ENCODE measurements around the gene PLEKHG4B. TPM values are rescaled to one million over a fixed set of nuclear protein-coding genes. Genes with fewer than 3 reads are reported as not detected.
"Not testable (repeated sequence)": the region's sequence is repeated elsewhere in the genome, so short reads cannot be mapped to it uniquely, and the experiment has no call there.

PLEKHG4B gene
- total and polyA plus RNA-seq, 4 experiments from 2014 or later, result not detected

GRCh38 chr5:53381-54174, 38.4 kb upstream of the PLEKHG4B start:
- CTCF ChIA-PET (ENCODE audit: partially characterized antibody), result no interaction called here
- no peak for DNase-seq
- no peaks in the 10 kb centered on the region for H3K9me3 ChIP-seq (ENCODE audit: control insufficient read depth in 1 of 2, low read length in 2 of 2)
- Mint-ChIP-seq H3K27me3 (peaks cover 33 to 35% of the 10 kb centered on the region in 2 donors), H3K4me3 (peak overlapping the region in 6 of 8 donors; percentile 36 to 66 (median 55)), H3K27ac (no peak overlapping the region), H3K36me3 (no peaks in the 10 kb centered on the region), H3K9me3 (peaks cover 2 to 13% (median 5%) of the 10 kb centered on the region in 8 donors), H3K4me1 (no peaks in the 10 kb centered on the region)
- no peak overlapping the region for H3K27ac ChIP-seq (ENCODE audit: low read depth, low read length)
- peaks cover 4% of the 10 kb centered on the region for H3K27me3 ChIP-seq (ENCODE audit: insufficient read depth, low read length)
- no peaks in the 10 kb centered on the region for H3K36me3 ChIP-seq (ENCODE audit: insufficient read depth, low read length)
- intact Hi-C loops (cut with micrococcal nuclease), result no loop called here
- H3K4me3 ChIP-seq (ENCODE audit: low read length in 2 of 2), result peak overlapping the region in 1 of 2 donors; percentile 9
- peaks cover 5% of the 10 kb centered on the region for H3K4me1 ChIP-seq (ENCODE audit: insufficient read depth, low read length)
- POLR2A ChIA-PET (ENCODE audit: partially characterized antibody), result no interaction called here

DNA sequence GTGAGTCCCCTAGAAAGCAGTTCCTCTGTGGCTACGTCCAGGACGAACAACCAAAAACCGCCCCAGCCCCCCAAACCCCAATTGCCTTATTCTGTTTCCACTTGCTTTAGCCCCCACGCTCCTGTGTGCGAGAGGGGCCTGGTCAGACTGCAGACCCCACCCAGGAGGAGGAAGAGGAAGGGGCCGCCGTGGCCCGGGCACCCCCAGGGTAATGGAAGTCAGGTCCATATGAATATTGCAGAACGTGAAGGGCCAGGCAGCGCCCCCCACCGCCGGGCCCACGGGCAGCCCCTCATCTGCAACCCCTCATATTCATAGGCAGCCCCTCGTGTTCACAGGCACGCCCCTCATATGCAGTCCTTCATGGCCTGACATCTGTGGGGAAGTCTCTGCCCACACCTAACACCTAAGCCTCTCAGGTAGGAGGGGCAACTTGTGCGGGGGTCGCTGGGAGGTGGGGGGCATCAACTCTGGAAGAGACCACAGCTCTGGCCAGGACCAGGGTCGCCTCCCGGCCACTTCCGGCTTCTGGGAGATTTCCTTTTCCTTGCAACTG, 37.7 kb upstream of the PLEKHG4B start:
- intact Hi-C loops (cut with micrococcal nuclease), result no loop called here
- H3K27ac ChIP-seq (ENCODE audit: low read depth, low read length), result no peak overlapping the region

GRCh38 chr5:54876-55569, 36.9 kb upstream of the PLEKHG4B start:
- H3K4me3 ChIP-seq (ENCODE audit: low read length in 2 of 2), result no peak overlapping the region
- H3K4me1 ChIP-seq (ENCODE audit: insufficient read depth, low read length), result peaks cover 5% of the 10 kb centered on the region
- no peak overlapping the region for H3K27ac ChIP-seq (ENCODE audit: low read depth, low read length)
- peaks cover 4% of the 10 kb centered on the region for H3K27me3 ChIP-seq (ENCODE audit: insufficient read depth, low read length)
- H3K9me3 Mint-ChIP-seq, result peaks cover 4 to 13% (median 6%) of the 10 kb centered on the region in 8 donors
- H3K36me3 ChIP-seq (ENCODE audit: insufficient read depth, low read length), result no peaks in the 10 kb centered on the region
- H3K27ac Mint-ChIP-seq, result no peak overlapping the region
- intact Hi-C loops (cut with micrococcal nuclease), result no loop called here
- ChIA-PET POLR2A (ENCODE audit: partially characterized antibody) (no interaction called here), CTCF (ENCODE audit: partially characterized antibody) (no interaction called here)
- H3K9me3 ChIP-seq (ENCODE audit: control insufficient read depth in 1 of 2, low read length in 2 of 2), result no peaks in the 10 kb centered on the region
- no peaks in the 10 kb centered on the region for H3K36me3 Mint-ChIP-seq
- no peak for DNase-seq
- peaks cover 31 to 39% of the 10 kb centered on the region in 2 donors for H3K27me3 Mint-ChIP-seq
- H3K4me3 Mint-ChIP-seq, result peak overlapping the region in 6 of 8 donors; percentile 25 to 62 (median 53)
- no peaks in the 10 kb centered on the region for H3K4me1 Mint-ChIP-seq

More for the DNA sequence above, 37.7 kb upstream of the PLEKHG4B start:
- Histone ChIP-seq H3K4me1 (ENCODE audit: insufficient read depth, low read length) (peaks cover 5% of the 10 kb centered on the region), H3K9me3 (ENCODE audit: control insufficient read depth in 1 of 2, low read length in 2 of 2) (no peaks in the 10 kb centered on the region), H3K36me3 (ENCODE audit: insufficient read depth, low read length) (no peaks in the 10 kb centered on the region), H3K4me3 (ENCODE audit: low read length in 2 of 2) (peak overlapping the region in 1 of 2 donors; percentile 9), H3K27me3 (ENCODE audit: insufficient read depth, low read length) (peaks cover 4% of the 10 kb centered on the region)
- H3K27ac Mint-ChIP-seq, result no peak overlapping the region
- no peak for DNase-seq
- H3K36me3 Mint-ChIP-seq, result no peaks in the 10 kb centered on the region
- H3K27me3 Mint-ChIP-seq, result peaks cover 31 to 36% of the 10 kb centered on the region in 2 donors
- POLR2A ChIA-PET (ENCODE audit: partially characterized antibody), result no interaction called here
- CTCF ChIA-PET (ENCODE audit: partially characterized antibody), result no interaction called here
- peaks cover 2 to 13% (median 5%) of the 10 kb centered on the region in 8 donors for H3K9me3 Mint-ChIP-seq
- no peaks in the 10 kb centered on the region for H3K4me1 Mint-ChIP-seq
- peak overlapping the region; percentile 36 to 67 (median 52) for H3K4me3 Mint-ChIP-seq

GRCh38 chr5:56561-57290, 35.2 kb upstream of the PLEKHG4B start:
- intact Hi-C loops (cut with micrococcal nuclease), result no loop called here
- Mint-ChIP-seq H3K4me3 (peak overlapping the region in 1 of 8 donors; percentile 13), H3K36me3 (no peaks in the 10 kb centered on the region), H3K27ac (no peak overlapping the region), H3K4me1 (no peaks in the 10 kb centered on the region), H3K27me3 (peaks cover 26 to 41% of the 10 kb centered on the region in 2 donors), H3K9me3 (peaks cover 0 to 10% (median 5%) of the 10 kb centered on the region in 8 donors)
- DNase-seq, result peak in 1 of 5 donors; percentile 6
- Histone ChIP-seq H3K27me3 (ENCODE audit: insufficient read depth, low read length) (peaks cover 4% of the 10 kb centered on the region), H3K27ac (ENCODE audit: low read depth, low read length) (no peak overlapping the region), H3K9me3 (ENCODE audit: control insufficient read depth in 1 of 2, low read length in 2 of 2) (no peaks in the 10 kb centered on the region), H3K4me3 (ENCODE audit: low read length in 2 of 2) (no peak overlapping the region), H3K36me3 (ENCODE audit: insufficient read depth, low read length) (no peaks in the 10 kb centered on the region), H3K4me1 (ENCODE audit: insufficient read depth, low read length) (peaks cover 5% of the 10 kb centered on the region)
- CTCF ChIA-PET (ENCODE audit: partially characterized antibody), result no interaction called here
- POLR2A ChIA-PET (ENCODE audit: partially characterized antibody), result no interaction called here

- H3K27ac Mint-ChIP-seq; POLR2A ChIA-PET (ENCODE audit: partially characterized antibody); CTCF ChIA-PET (ENCODE audit: partially characterized antibody); H3K27me3 ChIP-seq (ENCODE audit: insufficient read depth, low read length); DNase-seq; H3K9me3 ChIP-seq (ENCODE audit: control insufficient read depth in 1 of 2, low read length in 2 of 2); H3K4me1 Mint-ChIP-seq; H3K36me3 ChIP-seq (ENCODE audit: insufficient read depth, low read length); H3K4me1 ChIP-seq (ENCODE audit: insufficient read depth, low read length); H3K36me3 Mint-ChIP-seq; intact Hi-C loops (cut with micrococcal nuclease); H3K4me3 ChIP-seq (ENCODE audit: low read length in 2 of 2); H3K27ac ChIP-seq (ENCODE audit: low read depth, low read length); H3K4me3 Mint-ChIP-seq: not testable (repeated sequence)
- Mint-ChIP-seq H3K9me3 (peaks cover 0 to 17% (median 7%) of the 10 kb centered on the region in 8 donors), H3K27me3 (peaks cover 26 to 48% of the 10 kb centered on the region in 2 donors)
Measured at GRCh38 chr5:60250-60649, 31.7 kb upstream of the PLEKHG4B start.

GRCh38 chr5:70440-70839, 21.5 kb upstream of the PLEKHG4B start:
- ChIA-PET POLR2A (ENCODE audit: partially characterized antibody) (no interaction called here), CTCF (ENCODE audit: partially characterized antibody) (no interaction called here)
- H3K9me3 ChIP-seq (ENCODE audit: control insufficient read depth in 1 of 2, low read length in 2 of 2), result no peaks in the 10 kb centered on the region
- DNase-seq, result no peak
- H3K4me1 ChIP-seq (ENCODE audit: insufficient read depth, low read length), result no peaks in the 10 kb centered on the region
- Mint-ChIP-seq H3K36me3 (no peaks in the 10 kb centered on the region), H3K27ac (no peak overlapping the region), H3K9me3 (peaks cover 0 to 16% (median 7%) of the 10 kb centered on the region in 8 donors), H3K4me1 (no peaks in the 10 kb centered on the region), H3K27me3 (peaks cover 32 to 42% of the 10 kb centered on the region in 2 donors), H3K4me3 (no peak overlapping the region)
- H3K27me3 ChIP-seq (ENCODE audit: insufficient read depth, low read length), result no peaks in the 10 kb centered on the region
- no peak overlapping the region for H3K27ac ChIP-seq (ENCODE audit: low read depth, low read length)
- intact Hi-C loops (cut with micrococcal nuclease), result no loop called here
- H3K4me3 ChIP-seq (ENCODE audit: low read length in 2 of 2), result no peak overlapping the region
- no peaks in the 10 kb centered on the region for H3K36me3 ChIP-seq (ENCODE audit: insufficient read depth, low read length)

All from CD4-positive, alpha-beta memory T cell (primary cell).